HepG2 (cell line): ENCODE results near the gene PSIP1. TPM values are rescaled to one million over a fixed set of nuclear protein-coding genes. Genes with fewer than 3 reads are reported as not detected.

ENCODE experiments used
- ARNT2 ChIP-seq: sonication (generic); formaldehyde crosslinking; IDR thresholded peaks from 2 replicates; pipeline ENCODE4 v1.8.0; 2022; ENCODE audit warnings: mild to moderate bottlenecking, low read depth, missing genetic modification reagents, moderate library complexity
- ARNTL ChIP-seq: sonication (generic); formaldehyde crosslinking; IDR thresholded peaks from 2 replicates; pipeline ENCODE4 v1.4.0; 2020; ENCODE audit warnings: mild to moderate bottlenecking, missing genetic modification reagents
- CHD2 ChIP-seq: IDR thresholded peaks from 2 replicates; pipeline ENCODE4 v1.6.1; 2011; ENCODE audit warnings: low read depth, low read length, improper control_type of control experiment
- FOXP4 ChIP-seq: sonication (generic); formaldehyde crosslinking; IDR thresholded peaks from 2 replicates; pipeline ENCODE4 v1.4.0; 2020; ENCODE audit warnings: missing genetic modification reagents
- GATA4 ChIP-seq: sonication (generic); IDR thresholded peaks from 2 replicates; pipeline ENCODE4 v1.6.1; 2016; ENCODE audit warnings: antibody characterized with exemption, low read depth, borderline replicate concordance
- HINFP ChIP-seq: sonication (generic); formaldehyde crosslinking; IDR thresholded peaks from 2 replicates; pipeline ENCODE4 v1.4.0; 2020; ENCODE audit warnings: low read depth, mild to moderate bottlenecking, missing genetic modification reagents
- IRX3 ChIP-seq: sonication (generic); formaldehyde crosslinking; IDR thresholded peaks from 2 replicates; pipeline ENCODE4 v1.8.1; 2023; ENCODE audit warnings: mild to moderate bottlenecking, low read depth, missing genetic modification reagents, borderline replicate concordance
- KDM5B ChIP-seq: sonication (generic); formaldehyde crosslinking; IDR thresholded peaks from 2 replicates; pipeline ENCODE4 v1.4.0; 2020; ENCODE audit warnings: missing genetic modification reagents, mild to moderate bottlenecking, borderline replicate concordance
- KDM6A ChIP-seq: IDR thresholded peaks from 2 replicates; pipeline ENCODE4 v1.6.1; 2016; ENCODE audit warnings: low read depth
- PAF1 ChIP-seq: IDR thresholded peaks from 2 replicates; pipeline ENCODE4 v1.6.1; 2016; ENCODE audit warnings: missing genetic modification reagents, missing compliant biosample characterization
- PATZ1 ChIP-seq: sonication (generic); formaldehyde crosslinking; IDR thresholded peaks from 2 replicates; pipeline ENCODE4 v1.4.0; 2020; ENCODE audit warnings: missing genetic modification reagents
- SALL2 ChIP-seq: sonication (generic); formaldehyde crosslinking; IDR thresholded peaks from 2 replicates; pipeline ENCODE4 v1.8.1; 2023; ENCODE audit warnings: mild to moderate bottlenecking, missing genetic modification reagents, inconsistent platforms
- ZBTB43 ChIP-seq: sonication (generic); formaldehyde crosslinking; conservative IDR thresholded peaks from 2 replicates; pipeline ENCODE4 v1.4.0; 2020; ENCODE audit warnings: missing genetic modification reagents
- ZMYM4 ChIP-seq: sonication (generic); formaldehyde crosslinking; IDR thresholded peaks from 2 replicates; pipeline ENCODE4 v1.8.1; 2023; ENCODE audit warnings: mild to moderate bottlenecking, missing genetic modification reagents
- ZNF235 ChIP-seq: sonication (generic); formaldehyde crosslinking; IDR thresholded peaks from 2 replicates; pipeline ENCODE4 v1.8.1; 2023; ENCODE audit warnings: mild to moderate bottlenecking, missing genetic modification reagents, borderline replicate concordance
- ZNF570 ChIP-seq: sonication (generic); formaldehyde crosslinking; IDR thresholded peaks from 2 replicates; pipeline ENCODE4 v1.4.0; 2020; ENCODE audit warnings: mild to moderate bottlenecking, missing genetic modification reagents, borderline replicate concordance
- ZNF574 ChIP-seq: sonication (generic); formaldehyde crosslinking; IDR thresholded peaks from 2 replicates; pipeline ENCODE4 v1.4.0; 2020; ENCODE audit warnings: missing genetic modification reagents
- ZSCAN20 ChIP-seq: sonication (generic); formaldehyde crosslinking; IDR thresholded peaks from 2 replicates; pipeline ENCODE4 v1.4.0; 2020; ENCODE audit warnings: missing genetic modification reagents, mild to moderate bottlenecking, borderline replicate concordance
- polyA plus RNA-seq, 8 experiments: library from polyadenylated mRNA; depleted of rRNA in 3 of 8; stranded (reverse) in 7 of 8; unstranded in 1 of 8; fragments of >200 nt; fragmentation: Illumina TruSeq in 4 of 8; extraction: Trizol in 4 of 8; gene quantifications; 2 replicates each; pipeline versions ENCODE4 v1.2.1 to v1.2.3, GENCODE V29; 2011 to 2016; ENCODE audit warnings: low read depth in 4 of 8, missing spikeins in 1 of 8, mixed read lengths in 1 of 8; ENCODE audit not compliant: insufficient read depth in 1 of 8
- total RNA-seq, 5 experiments: library from RNA; depleted of rRNA; stranded (reverse); fragments of >200 nt; fragmentation: Illumina TruSeq; extraction: Trizol; gene quantifications; 2 replicates each; pipeline ENCODE4 v1.2.3, GENCODE V29; 2016; ENCODE audit warnings: low read depth in 1 of 5

Gene PSIP1
- total and polyA plus RNA-seq, 2 of the 13 experiments (the other 11 are each of a cell fraction or from before 2014, with no cell fraction given), result 12.6 to 46.4 TPM

- TF ChIP-seq ARNT2 (CRISPR knock-in tag) (peak; percentile 69; the same call in 1 of the 2 replicates), ZBTB43 (CRISPR knock-in tag) (peak; percentile 18; the same call in 1 of the 2 replicates), ARNTL (CRISPR knock-in tag) (peak; percentile 56; the same call in 1 of the 2 replicates), ZMYM4 (CRISPR knock-in tag) (peak; percentile 57), ZNF235 (CRISPR knock-in tag) (peak; percentile 87), ZNF574 (peak; percentile 50; the same call in 1 of the 2 replicates), CHD2 (0 out of 2 replicates have a peak, but pooled peaks have one; percentile 47), ZNF570 (CRISPR knock-in tag) (0 out of 2 replicates have a peak, but pooled peaks have one; percentile 31), HINFP (CRISPR knock-in tag) (peak; percentile 67; the same call in 1 of the 2 replicates), IRX3 (CRISPR knock-in tag) (peak; percentile 45; the same call in 1 of the 2 replicates), FOXP4 (CRISPR knock-in tag) (peak; percentile 74), ZSCAN20 (CRISPR knock-in tag) (0 out of 2 replicates have a peak, but pooled peaks have one; percentile 20), SALL2 (CRISPR knock-in tag) (peak; percentile 72; the same call in 1 of the 2 replicates), KDM6A (0 out of 2 replicates have a peak, but pooled peaks have one; percentile 3), KDM5B (CRISPR knock-in tag) (peak; percentile 90), GATA4 (peak; percentile 26; the same call in 1 of the 2 replicates), PAF1 (CRISPR knock-in tag) (no peak), PATZ1 (CRISPR knock-in tag) (peak; percentile 50; the same call in 1 of the 2 replicates)
Measured at GRCh38 chr9:15510789-15511575, at the start of gene PSIP1 (continued).
